GM12878 (cell line): Measurements from ENCODE around the gene UBE2L6.

Experiments used
- BHLHE40 ChIP-seq, 2 experiments: fragments of 450-650 bp in 1 of 2; IDR thresholded peaks; 2 replicates each; pipeline ENCODE4 v1.6.1; 2011 to 2017; ENCODE audit warnings: low read depth in 2 of 2, borderline replicate concordance in 1 of 2, improper control_type of control experiment in 1 of 2, low read length in 1 of 2, mild to moderate bottlenecking in 1 of 2
- CBX5 ChIP-seq: sonication (generic); IDR thresholded peaks from 2 replicates; pipeline ENCODE4 v1.6.1; 2016; ENCODE audit warnings: low read depth, moderate library complexity, mild to moderate bottlenecking, inconsistent platforms
- CTCF ChIP-seq, 3 experiments: IDR thresholded peaks in 2 of 3; conservative IDR thresholded peaks in 1 of 3; 2 replicates each; pipeline ENCODE4 v1.5.1; 2011; ENCODE audit warnings: low read depth in 3 of 3, low read length in 3 of 3, mild to moderate bottlenecking in 3 of 3, control low read depth in 2 of 3, moderate library complexity in 2 of 3, inconsistent platforms in 1 of 3, mixed read lengths in 1 of 3; ENCODE audit not compliant: control insufficient read depth in 2 of 3, insufficient read depth in 1 of 3; ENCODE audit errors: extremely low read depth in 1 of 3
- EZH2 ChIP-seq: IDR thresholded peaks from 2 replicates; pipeline ENCODE4 v1.6.1; 2012; ENCODE audit warnings: low read depth, mild to moderate bottlenecking, control low read depth, inconsistent platforms, low read length, borderline replicate concordance; ENCODE audit not compliant: control insufficient read depth
- IRF3 ChIP-seq: fragments of 450-650 bp; IDR thresholded peaks from 2 replicates; pipeline ENCODE4 v1.6.1; 2014; ENCODE audit warnings: mild to moderate bottlenecking
- LARP7 ChIP-seq: fragments of 450-650 bp; IDR thresholded peaks from 2 replicates; pipeline ENCODE4 v1.6.1; 2017; ENCODE audit warnings: mild to moderate bottlenecking
- NR2C1 ChIP-seq: fragments of 450-650 bp; IDR thresholded peaks from 2 replicates; pipeline ENCODE4 v1.6.1; 2017; ENCODE audit warnings: antibody characterized with exemption, mild to moderate bottlenecking, moderate library complexity
- POLR2A ChIP-seq: IDR thresholded peaks from 2 replicates; pipeline ENCODE4 v1.6.1; 2011; ENCODE audit warnings: low read depth, mild to moderate bottlenecking, low read length
- RFX5 ChIP-seq: IDR thresholded peaks from 2 replicates; pipeline ENCODE4 v1.6.1; 2011; ENCODE audit warnings: low read depth, low read length, improper control_type of control experiment
- SMC3 ChIP-seq: IDR thresholded peaks from 2 replicates; pipeline ENCODE4 v1.6.1; 2011; ENCODE audit warnings: low read length, improper control_type of control experiment, borderline replicate concordance
- SP1 ChIP-seq: IDR thresholded peaks from one replicate; pipeline ENCODE4 v1.6.1; 2011; ENCODE audit warnings: low read depth, low read length
- USF2 ChIP-seq: IDR thresholded peaks from 2 replicates; pipeline ENCODE4 v1.6.1; 2011; ENCODE audit warnings: low read depth, low read length, improper control_type of control experiment, borderline replicate concordance
- ZBTB33 ChIP-seq: fragments of 450-650 bp; IDR thresholded peaks from 2 replicates; pipeline ENCODE4 v1.6.1; 2017; ENCODE audit warnings: mild to moderate bottlenecking

- TF ChIP-seq USF2, result no peak
- no peak for TF ChIP-seq RFX5
- TF ChIP-seq LARP7, result no peak
- TF ChIP-seq CTCF (IDR thresholded peaks at IDR 0.05 in 2 of 3, conservative IDR thresholded peaks at IDR 0.05 in 1 of 3; ENCODE audit: control insufficient read depth in 2 of 3, extremely low read depth in 1 of 3, insufficient read depth in 1 of 3, low read depth in 3 of 3, low read length in 3 of 3), result no peak
- no peak for TF ChIP-seq IRF3
- no peak for TF ChIP-seq CBX5
- TF ChIP-seq BHLHE40 (IDR thresholded peaks at IDR 0.05; ENCODE audit: borderline replicate concordance in 1 of 2, low read depth in 2 of 2, low read length in 1 of 2), result no peak
- TF ChIP-seq POLR2A, result no peak
- TF ChIP-seq NR2C1, result no peak
- TF ChIP-seq SP1, result no peak
- TF ChIP-seq SMC3, result no peak
- no peak for TF ChIP-seq EZH2
- TF ChIP-seq ZBTB33, result no peak
These were observed 30.7 kb upstream of the UBE2L6 start for GRCh38 chr11:57597916-57598830.
